EH (cell line): ENCODE measurements around the gene FKBP1C.

ENCODE experiments used
- DNase-seq: peaks from one replicate; pipeline ENCODE4 v3.0.0-alpha.2; 2015; ENCODE audit warnings: low read depth

The FKBP1C gene

GRCh38 chr6:63261820-63262219, 50.6 kb downstream of the FKBP1C start:
- no peak for DNase-seq
